ENCODE data around the gene UCMA. TPM values are rescaled to one million over a fixed set of nuclear protein-coding genes. Genes with fewer than 3 reads are reported as not detected.

Gene UCMA
- total and polyA plus RNA-seq, 2 of the 4 experiments (the other 2 are of a cell fraction), result not detected

GRCh38 chr10:13272164-13272571 is 38.0 kb upstream of the UCMA start:
- Histone ChIP-seq H3K4me3 (ENCODE audit: insufficient read depth, low read depth, low read length) (peak overlapping the region; percentile 35; the same call in 1 of the 2 replicates), H3K14ac (replicated peaks; ENCODE audit: low read depth, low read length) (no peak overlapping the region), H2BK120ac (ENCODE audit: low read depth, low read length) (no peak overlapping the region), H3K4me1 (ENCODE audit: control insufficient read depth, insufficient read depth, low read length) (peaks cover 3% of the 10 kb centered on the region; the same call in 1 of the 2 replicates), H3K9me1 (ENCODE audit: insufficient read depth, low read length) (peaks cover 3% of the 10 kb centered on the region), H4K91ac (ENCODE audit: insufficient read depth, low read depth, low read length) (no peak overlapping the region), H2BK20ac (ENCODE audit: low read depth, low read length) (no peak overlapping the region), H4K20me1 (ENCODE audit: insufficient read depth, low read length) (no peaks in the 10 kb centered on the region), H3K9me3 (ENCODE audit: control insufficient read depth, insufficient read depth, low read length) (no peaks in the 10 kb centered on the region), H2BK15ac (ENCODE audit: low read depth, low read length) (no peak overlapping the region), H2AK5ac (ENCODE audit: low read depth, low read length) (no peak overlapping the region), H3K56ac (ENCODE audit: extremely low read depth, insufficient read depth, low read length) (no peak overlapping the region), H3K23ac (ENCODE audit: low read depth, low read length) (no peak overlapping the region), H3K4ac (ENCODE audit: low read depth, low read length) (no peak overlapping the region), H3K36me3 (ENCODE audit: control insufficient read depth, insufficient read depth, low read length) (no peaks in the 10 kb centered on the region), H3K9ac (ENCODE audit: low read depth, low read length) (no peak overlapping the region), H2AFZ (replicated peaks; ENCODE audit: low read length, poor library complexity) (peak overlapping the region; percentile 91), H4K5ac (ENCODE audit: low read depth, low read length) (no peak overlapping the region), H3K27ac (ENCODE audit: insufficient read depth, low read length) (no peak overlapping the region), H2AK9ac (replicated peaks; ENCODE audit: low read depth, low read length, poor library complexity) (no peak overlapping the region), H3K18ac (ENCODE audit: low read depth, low read length) (no peak overlapping the region), H3K79me1 (ENCODE audit: low read depth in 1 of 2, low read length in 2 of 2) (no peaks in the 10 kb centered on the region), H3K4me2 (ENCODE audit: low read depth, low read length) (peak overlapping the region; percentile 59), H4K8ac (ENCODE audit: low read depth in 2 of 2, low read length in 2 of 2) (no peak overlapping the region), H3K27me3 (ENCODE audit: control insufficient read depth, insufficient read depth, low read length) (no peaks in the 10 kb centered on the region), H2BK5ac (ENCODE audit: low read depth, low read length, poor library complexity, severe bottlenecking) (no peak overlapping the region)
- POLR2A ChIA-PET (ENCODE audit: unreplicated experiment), result no interaction called here
- dilution Hi-C loops (cut with HindIII; ENCODE audit: low sequenced_read_pairs, unreplicated experiment) (no loop called here), intact Hi-C loops (cut with micrococcal nuclease) (no loop called here), in situ Hi-C loops (cut with MboI; ENCODE audit: low sequenced_read_pairs) (no loop called here)
- CTCF ChIA-PET, result interaction anchor here (1.2 to 1.3 kb wide), 2 partner anchors 28 to 30 kb away, joined by 3 to 7 read pairs; no protein-coding TSS in a partner anchor
- TF ChIP-seq RCOR1 (IDR thresholded peaks at IDR 0.05; ENCODE audit: insufficient replicate concordance, low read length) (no peak), BHLHE40 (IDR thresholded peaks at IDR 0.05; ENCODE audit: low read depth, low read length) (peak; percentile 6; the same call in 1 of the 2 replicates)
- 21% methylated on average over 6 of the region's 12 CpGs; no CpG with 5 or more reads in 1 of the 2 experiments for WGBS, 2 experiments (ENCODE audit: extremely low coverage in 2 of 2, insufficient read length in 1 of 2)
- ATAC-seq (ENCODE audit: low read depth) (peak; percentile 72), DNase-seq (peak; percentile 54)
- no TSS peak for BruUV-seq (replicated peaks)
